NOMO-1 (cell line): Measurements from ENCODE around the gene KIF18A.

Source experiments
- DNase-seq, 2 experiments: peaks; one replicate each; lab custom pipeline; 2025; ENCODE audit not compliant: unreplicated experiment in 2 of 2; lab: John Stamatoyannopoulos, UW

The KIF18A gene

DNA sequence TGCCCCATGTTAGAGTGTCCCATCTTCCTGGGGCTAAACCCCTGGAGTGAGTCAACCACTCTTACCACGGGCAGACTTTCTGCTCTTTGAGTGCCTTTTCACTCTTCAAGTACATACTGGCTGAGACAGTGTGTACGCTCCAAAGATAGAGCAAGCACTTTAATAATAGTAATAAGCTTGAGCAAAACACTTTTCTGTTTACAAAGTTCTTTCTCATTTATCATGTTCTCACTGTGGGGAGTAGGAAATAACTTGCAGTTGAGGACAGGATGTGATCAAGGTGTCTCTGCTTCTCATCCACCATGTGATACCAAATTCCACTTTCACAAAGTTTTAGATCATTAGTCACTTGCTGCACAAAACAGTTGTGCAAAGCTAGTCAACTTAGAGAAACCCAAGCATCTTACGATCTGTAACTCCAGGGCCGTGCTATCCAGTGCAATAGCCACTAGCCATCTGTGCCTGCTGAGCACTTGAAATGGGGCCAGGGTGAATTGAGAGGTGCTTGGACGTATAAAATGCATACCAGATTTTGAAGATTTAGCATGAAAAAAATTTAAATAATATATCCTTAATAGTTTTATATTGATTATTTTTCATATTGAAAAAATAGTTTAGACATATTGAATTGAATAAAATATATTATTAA, 135.3 kb downstream of the KIF18A start:
- no peak for DNase-seq

GRCh38 chr11:27971171-27971570, 136.8 kb downstream of the KIF18A start:
- no peak for DNase-seq
